D721Med (cell line): ENCODE results near the gene OGT.

Experiments used
- DNase-seq: peaks from one replicate; pipeline ENCODE4 v3.0.0; 2011; ENCODE audit warnings: low spot score; ENCODE audit not compliant: insufficient read length
- FAIRE-seq: peaks from 2 replicates; lab custom pipeline; 2011; peaks lifted over from hg19 to GRCh38; lab: Jason Lieb, UNC
- TF ChIP-seq, protein P1 (sequence below): IDR thresholded peaks from 2 replicates; pipeline ENCODE4 v1.5.1; 2012; ENCODE audit warnings: mild to moderate bottlenecking, control low read depth; ENCODE audit not compliant: insufficient read depth; ENCODE audit errors: missing control alignments

The OGT gene

DNA sequence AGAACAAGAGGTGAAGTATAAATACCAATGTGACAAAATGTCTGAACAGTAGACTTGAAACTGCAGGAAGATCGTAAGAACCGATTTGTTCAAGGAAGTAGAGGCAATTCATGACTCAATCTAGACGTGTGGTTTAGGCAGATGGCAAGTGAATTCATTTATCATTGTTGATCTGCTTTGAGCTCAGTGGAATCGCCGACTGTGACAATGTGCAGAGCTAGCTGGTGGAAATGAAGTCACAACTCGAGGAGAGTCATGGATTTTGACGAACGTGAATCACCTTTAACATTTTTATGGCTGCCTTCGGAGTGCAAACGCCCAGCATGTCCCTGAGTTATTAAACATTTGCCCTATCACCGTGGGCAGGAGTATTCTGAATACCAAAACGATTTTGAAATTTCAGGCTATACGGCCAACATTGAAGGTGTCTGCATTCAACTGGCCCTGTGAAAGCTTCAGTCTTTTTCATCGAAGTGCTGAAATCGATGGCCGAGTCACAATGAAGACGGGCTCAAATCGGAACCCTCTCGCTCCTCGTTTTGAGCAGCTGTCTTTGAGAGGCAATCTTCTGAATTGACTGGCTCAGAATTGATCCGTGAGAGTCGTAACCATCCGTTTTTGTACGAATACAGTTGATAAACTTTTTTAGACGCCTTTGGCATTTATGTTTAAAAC, 689 bp upstream of the OGT start:
- DNase-seq, result no peak
- no peak for FAIRE-seq
- TF ChIP-seq, protein P1, sequence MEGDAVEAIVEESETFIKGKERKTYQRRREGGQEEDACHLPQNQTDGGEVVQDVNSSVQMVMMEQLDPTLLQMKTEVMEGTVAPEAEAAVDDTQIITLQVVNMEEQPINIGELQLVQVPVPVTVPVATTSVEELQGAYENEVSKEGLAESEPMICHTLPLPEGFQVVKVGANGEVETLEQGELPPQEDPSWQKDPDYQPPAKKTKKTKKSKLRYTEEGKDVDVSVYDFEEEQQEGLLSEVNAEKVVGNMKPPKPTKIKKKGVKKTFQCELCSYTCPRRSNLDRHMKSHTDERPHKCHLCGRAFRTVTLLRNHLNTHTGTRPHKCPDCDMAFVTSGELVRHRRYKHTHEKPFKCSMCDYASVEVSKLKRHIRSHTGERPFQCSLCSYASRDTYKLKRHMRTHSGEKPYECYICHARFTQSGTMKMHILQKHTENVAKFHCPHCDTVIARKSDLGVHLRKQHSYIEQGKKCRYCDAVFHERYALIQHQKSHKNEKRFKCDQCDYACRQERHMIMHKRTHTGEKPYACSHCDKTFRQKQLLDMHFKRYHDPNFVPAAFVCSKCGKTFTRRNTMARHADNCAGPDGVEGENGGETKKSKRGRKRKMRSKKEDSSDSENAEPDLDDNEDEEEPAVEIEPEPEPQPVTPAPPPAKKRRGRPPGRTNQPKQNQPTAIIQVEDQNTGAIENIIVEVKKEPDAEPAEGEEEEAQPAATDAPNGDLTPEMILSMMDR, result no peak

DNA sequence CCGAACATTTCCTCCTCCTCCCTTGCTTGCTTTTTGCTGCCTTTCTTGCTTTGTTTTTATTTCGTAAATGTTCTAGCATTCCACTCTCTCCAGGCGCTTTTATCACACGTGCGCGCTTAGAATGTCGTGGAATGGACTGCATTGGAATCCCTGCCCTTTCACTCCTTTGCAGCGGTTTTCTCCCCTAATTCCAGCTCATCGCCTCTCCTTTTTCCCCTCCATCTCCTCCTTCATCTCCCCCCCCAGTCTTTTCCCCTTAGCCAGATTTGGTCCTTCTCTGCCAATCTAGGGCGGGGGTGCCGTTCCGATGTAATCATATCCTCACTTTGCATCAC, 579 bp downstream of the OGT start:
- FAIRE-seq, result no peak
- DNase-seq, result no peak

DNA sequence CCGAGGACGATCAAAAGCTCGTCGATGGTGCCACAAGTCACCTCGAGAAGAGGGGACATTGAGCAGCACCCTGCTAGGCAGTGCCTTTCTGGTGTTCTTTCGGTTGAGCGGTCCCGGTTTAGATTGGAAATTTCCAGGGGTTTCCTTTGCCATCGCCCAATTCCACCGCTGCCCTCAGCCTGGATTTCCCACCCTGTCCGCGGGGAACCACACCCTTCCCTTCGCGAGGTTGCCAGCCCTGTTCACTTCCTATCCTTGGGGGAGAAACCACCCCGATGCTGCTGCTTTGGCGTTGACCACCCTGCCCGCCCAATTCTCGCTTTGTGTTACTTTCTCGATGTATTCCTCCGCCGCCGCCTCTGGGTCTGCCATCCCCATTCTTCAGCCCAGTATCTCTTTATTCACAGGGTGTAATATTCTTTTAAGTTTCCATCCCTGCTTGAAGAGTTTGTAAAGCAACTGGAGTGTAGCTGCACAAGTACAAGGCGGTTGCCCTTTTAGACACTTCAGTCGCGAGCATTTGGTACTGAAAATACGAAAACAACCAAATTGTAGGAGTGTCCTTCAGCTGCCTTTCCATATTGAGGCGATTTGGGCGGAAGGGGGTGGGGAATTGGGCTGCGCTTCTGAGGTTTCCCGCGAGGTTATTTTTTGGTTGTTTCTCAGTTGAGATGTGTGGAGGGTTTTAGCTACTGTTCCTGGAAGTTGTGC, 1.1 kb downstream of the OGT start:
- DNase-seq (no peak), FAIRE-seq (no peak)
- TF ChIP-seq, protein P1, result no peak

More for the DNA sequence above, 579 bp downstream of the OGT start:
- TF ChIP-seq, protein P1, result no peak

DNA sequence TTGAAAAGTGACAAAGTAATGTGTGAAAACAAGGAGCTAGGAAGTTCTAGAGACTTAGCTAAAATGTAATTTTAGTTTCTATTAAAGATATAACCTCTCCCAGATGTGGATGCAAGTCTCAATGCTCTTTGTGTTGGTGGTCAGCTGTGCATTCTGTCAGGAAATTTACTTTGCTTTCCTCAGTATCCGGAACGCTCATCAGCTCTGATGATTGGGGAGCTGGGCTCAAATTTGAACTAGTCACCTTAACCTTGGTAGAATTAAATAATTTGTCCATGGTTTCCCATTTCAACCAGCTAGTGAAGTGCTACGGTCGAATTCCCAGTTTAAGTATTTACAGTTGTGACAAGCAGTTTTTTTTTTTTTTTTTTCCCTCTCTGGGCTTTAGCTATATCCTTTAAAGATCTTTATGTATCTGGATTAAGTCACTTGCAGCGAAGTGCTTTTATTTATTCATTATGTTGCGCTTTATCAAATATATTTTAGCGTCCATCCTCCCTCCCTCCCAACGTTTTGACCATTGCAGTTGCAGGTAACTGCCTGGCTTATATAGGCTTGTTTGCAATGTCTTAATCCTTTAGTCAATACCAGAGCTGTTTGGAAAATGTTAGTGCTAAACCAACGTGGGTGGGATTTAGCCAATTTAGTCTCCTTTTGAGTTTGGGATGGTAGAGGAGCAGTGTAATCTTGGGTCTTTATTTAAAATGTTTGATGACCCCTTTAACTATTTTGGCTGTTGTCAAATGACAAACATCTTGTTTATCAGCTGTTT, 2.1 kb downstream of the OGT start:
- no peak for DNase-seq
- no peak for FAIRE-seq
- TF ChIP-seq, protein P1, result no peak

DNA sequence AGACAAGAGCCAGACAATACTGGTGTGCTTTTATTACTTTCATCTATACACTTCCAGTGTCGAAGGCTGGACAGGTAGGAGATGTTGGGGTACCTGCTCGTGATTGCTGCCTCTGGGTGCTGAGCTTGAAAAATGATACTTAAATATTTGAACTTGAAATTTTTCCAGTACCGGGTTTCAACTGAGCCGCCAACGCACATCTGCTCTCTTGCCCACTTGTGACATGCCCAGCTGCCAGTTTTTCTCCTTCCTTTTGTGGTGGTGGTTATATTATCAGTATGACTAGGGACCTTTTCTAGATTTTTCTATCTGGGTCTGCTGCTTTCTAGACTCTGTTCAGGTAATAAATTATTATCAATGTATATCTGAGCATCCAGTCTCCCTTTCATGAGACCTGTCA, 3.4 kb downstream of the OGT start:
- DNase-seq (no peak), FAIRE-seq (no peak)
- TF ChIP-seq, protein P1, result no peak

DNA sequence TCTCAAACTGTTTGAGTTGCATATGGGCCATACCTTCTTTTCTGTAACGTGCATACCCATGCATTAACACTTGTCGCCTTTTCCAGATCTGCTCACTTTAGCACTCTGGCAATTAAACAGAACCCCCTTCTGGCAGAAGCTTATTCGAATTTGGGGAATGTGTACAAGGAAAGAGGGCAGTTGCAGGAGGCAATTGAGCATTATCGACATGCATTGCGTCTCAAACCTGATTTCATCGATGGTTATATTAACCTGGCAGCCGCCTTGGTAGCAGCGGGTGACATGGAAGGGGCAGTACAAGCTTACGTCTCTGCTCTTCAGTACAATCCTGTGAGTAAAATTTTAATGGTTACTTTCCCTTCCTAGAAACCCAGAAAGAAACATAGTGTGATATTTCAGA, 4.8 kb downstream of the OGT start:
- FAIRE-seq (no peak), DNase-seq (no peak)
- TF ChIP-seq, protein P1, result no peak

DNA sequence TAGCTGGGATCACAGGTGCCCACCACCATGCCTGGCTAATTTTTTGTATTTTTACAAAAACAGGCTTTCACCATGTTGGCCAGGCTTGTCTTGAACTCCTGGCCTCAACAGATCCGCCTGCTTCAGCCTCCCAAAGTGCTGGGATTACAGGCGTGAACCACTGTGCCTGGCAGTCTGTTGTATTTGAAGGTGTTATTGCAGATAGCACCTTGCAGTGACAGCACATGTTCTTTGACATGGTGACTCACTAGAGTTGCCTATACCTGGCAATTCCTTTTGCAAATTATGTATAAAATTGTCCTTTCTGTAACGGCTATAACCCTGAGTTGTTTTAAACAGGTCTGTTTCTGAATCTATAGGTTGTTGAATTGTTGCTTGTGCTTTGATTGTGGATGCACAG, 7.9 kb downstream of the OGT start:
- DNase-seq, result no peak
- FAIRE-seq, result no peak
- TF ChIP-seq, protein P1, result no peak
